Subcutaneous abdominal adipose tissue (tissue), 5 donors: ENCODE results near the gene METTL16.
A peak's percentile ranks its signal among the peaks of the same experiment; 100 is the strongest.

Experiments
- H3K27ac ChIP-seq: one replicate; pipeline ENCODE4 v1.7.0; 2013; ENCODE audit warnings: low read depth, mild to moderate bottlenecking, inconsistent platforms, low read length, moderate library complexity
- H3K27me3 ChIP-seq, 5 donors: one replicate each; pipeline ENCODE4 v1.7.0; 2013; ENCODE audit warnings: low read length in 5 of 5, inconsistent platforms in 1 of 5; ENCODE audit not compliant: control insufficient read depth in 5 of 5, insufficient read depth in 4 of 5
- H3K36me3 ChIP-seq, 5 donors: one replicate each; pipeline ENCODE4 v1.7.0; 2013; ENCODE audit warnings: low read length in 5 of 5; ENCODE audit not compliant: control insufficient read depth in 5 of 5, insufficient read depth in 5 of 5
- H3K4me1 ChIP-seq, 5 donors: one replicate each; pipeline ENCODE4 v1.7.0; 2013; ENCODE audit warnings: low read length in 5 of 5, mild to moderate bottlenecking in 3 of 5, moderate library complexity in 1 of 5; ENCODE audit not compliant: control insufficient read depth in 5 of 5, insufficient read depth in 5 of 5
- H3K4me3 ChIP-seq, 5 donors: one replicate each; pipeline ENCODE4 v1.7.0; 2013; ENCODE audit warnings: low read length in 5 of 5, low read depth in 1 of 5
- H3K9ac ChIP-seq, 5 donors: one replicate each; pipeline ENCODE4 v1.7.0; 2013; ENCODE audit warnings: low read length in 5 of 5, mild to moderate bottlenecking in 4 of 5, moderate library complexity in 3 of 5
- H3K9me3 ChIP-seq, 5 donors: one replicate each; pipeline ENCODE4 v1.7.0; 2013; ENCODE audit warnings: low read length in 5 of 5; ENCODE audit not compliant: control insufficient read depth in 5 of 5
- donor health status: healthy.
- donor health status: healthy.
- donor health status: healthy.
- donor health status: healthy.
- donor health status: healthy.

METTL16 gene

GRCh38 chr17:2393954-2394749 is 117.5 kb downstream of the METTL16 start:
- no peaks in the 10 kb centered on the region for H3K9me3 ChIP-seq
- peaks cover 43 to 84% (median 77%) of the 10 kb centered on the region in 5 donors for H3K4me1 ChIP-seq
- no peaks in the 10 kb centered on the region for H3K27me3 ChIP-seq
- H3K27ac ChIP-seq: peak overlapping the region; percentile 96
- peak overlapping the region in 3 of 5 donors; percentile 27 to 45 (median 42) for H3K4me3 ChIP-seq
- H3K9ac ChIP-seq: peak overlapping the region in 3 of 5 donors; percentile 14 to 62 (median 33)
- no peaks in the 10 kb centered on the region for H3K36me3 ChIP-seq

- Histone ChIP-seq H3K4me1 (peaks cover 40 to 78% (median 71%) of the 10 kb centered on the region in 5 donors), H3K9ac (peak overlapping the region in 4 of 5 donors; percentile 84 to 92 (median 87)), H3K27me3 (no peaks in the 10 kb centered on the region)
Measured at GRCh38 chr17:2393174-2393953, 118.3 kb downstream of the METTL16 start.

GRCh38 chr17:2392252-2393173 is 119.2 kb downstream of the METTL16 start:
- Histone ChIP-seq H3K4me1 (peaks cover 38 to 69% (median 63%) of the 10 kb centered on the region in 5 donors), H3K27me3 (no peaks in the 10 kb centered on the region), H3K9me3 (no peaks in the 10 kb centered on the region), H3K36me3 (peaks cover 0 to 16% (median 8%) of the 10 kb centered on the region in 5 donors), H3K4me3 (peak overlapping the region; percentile 62 to 83 (median 72)), H3K9ac (peak overlapping the region; percentile 42 to 92 (median 66)), H3K27ac (peak overlapping the region; percentile 94)

More at GRCh38 chr17:2393174-2393953, 118.3 kb downstream of the METTL16 start:
- no peaks in the 10 kb centered on the region for H3K9me3 ChIP-seq
- H3K27ac ChIP-seq: peak overlapping the region; percentile 94
- H3K36me3 ChIP-seq: peaks cover 0 to 7% (median 0%) of the 10 kb centered on the region in 5 donors
- peak overlapping the region in 4 of 5 donors; percentile 72 to 83 (median 74) for H3K4me3 ChIP-seq

- H3K4me3 ChIP-seq: peak overlapping the region; percentile 1 to 71 (median 62)
- H3K9me3 ChIP-seq: no peaks in the 10 kb centered on the region
- peak overlapping the region; percentile 13 to 66 (median 44) for H3K9ac ChIP-seq
- peak overlapping the region; percentile 94 for H3K27ac ChIP-seq
- H3K27me3 ChIP-seq: no peaks in the 10 kb centered on the region
- peaks cover 0 to 23% (median 16%) of the 10 kb centered on the region in 5 donors for H3K36me3 ChIP-seq
- peaks cover 33 to 61% (median 55%) of the 10 kb centered on the region in 5 donors for H3K4me1 ChIP-seq
Measured at GRCh38 chr17:2391597-2392251, 120.0 kb downstream of the METTL16 start.

GRCh38 chr17:2390199-2390836 is 121.4 kb downstream of the METTL16 start:
- no peak overlapping the region for H3K4me3 ChIP-seq
- H3K36me3 ChIP-seq: peaks cover 0 to 36% (median 30%) of the 10 kb centered on the region in 5 donors
- H3K9me3 ChIP-seq: no peaks in the 10 kb centered on the region
- H3K27ac ChIP-seq: peak overlapping the region; percentile 30
- peak overlapping the region in 3 of 5 donors; percentile 10 to 59 (median 44) for H3K9ac ChIP-seq
- H3K4me1 ChIP-seq: peaks cover 22 to 51% (median 41%) of the 10 kb centered on the region in 5 donors
- H3K27me3 ChIP-seq: no peaks in the 10 kb centered on the region

GRCh38 chr17:2388683-2389055 is 123.0 kb downstream of the METTL16 start:
- Histone ChIP-seq H3K9ac (no peak overlapping the region), H3K4me3 (no peak overlapping the region), H3K36me3 (peaks cover 0 to 38% (median 37%) of the 10 kb centered on the region in 5 donors), H3K4me1 (peaks cover 18 to 42% (median 26%) of the 10 kb centered on the region in 5 donors), H3K27ac (no peak overlapping the region), H3K9me3 (no peaks in the 10 kb centered on the region), H3K27me3 (no peaks in the 10 kb centered on the region)

- no peak overlapping the region for H3K27ac ChIP-seq
- H3K4me3 ChIP-seq: no peak overlapping the region
- H3K36me3 ChIP-seq: peaks cover 0 to 39% (median 37%) of the 10 kb centered on the region in 5 donors
- no peak overlapping the region for H3K9ac ChIP-seq
- no peaks in the 10 kb centered on the region for H3K27me3 ChIP-seq
- no peaks in the 10 kb centered on the region for H3K9me3 ChIP-seq
- H3K4me1 ChIP-seq: peaks cover 18 to 40% (median 27%) of the 10 kb centered on the region in 5 donors
Measured at GRCh38 chr17:2388020-2388682, 123.5 kb downstream of the METTL16 start.

GRCh38 chr17:2387086-2388019 is 124.3 kb downstream of the METTL16 start:
- Histone ChIP-seq H3K27ac (no peak overlapping the region), H3K36me3 (peaks cover 0 to 40% (median 37%) of the 10 kb centered on the region in 5 donors), H3K9me3 (no peaks in the 10 kb centered on the region), H3K9ac (no peak overlapping the region), H3K4me1 (peaks cover 18 to 45% (median 34%) of the 10 kb centered on the region in 5 donors), H3K4me3 (no peak overlapping the region), H3K27me3 (no peaks in the 10 kb centered on the region)
